Stimulated activated CD8-positive, alpha-beta memory T cell treated with anti-CD3 and anti-CD28 coated beads, Interleukin-4, amount 100 ng/mL, for 4 hours (primary cell): ENCODE measurements around the gene PRDX4.
"Not testable (repeated sequence)": the region's sequence is repeated elsewhere in the genome, so short reads cannot be mapped to it uniquely, and the experiment has no call there.

Source experiments
- DNase-seq, 2 donors: peaks; one replicate each; pipeline ENCODE4 v3.0.0-alpha.2; 2020; ENCODE audit warnings: low read depth in 2 of 2, low spot score in 1 of 2

PRDX4 gene

GRCh38 chrX:23670528-23670927, 3.2 kb downstream of the PRDX4 start:
- DNase-seq, result no peak

DNA sequence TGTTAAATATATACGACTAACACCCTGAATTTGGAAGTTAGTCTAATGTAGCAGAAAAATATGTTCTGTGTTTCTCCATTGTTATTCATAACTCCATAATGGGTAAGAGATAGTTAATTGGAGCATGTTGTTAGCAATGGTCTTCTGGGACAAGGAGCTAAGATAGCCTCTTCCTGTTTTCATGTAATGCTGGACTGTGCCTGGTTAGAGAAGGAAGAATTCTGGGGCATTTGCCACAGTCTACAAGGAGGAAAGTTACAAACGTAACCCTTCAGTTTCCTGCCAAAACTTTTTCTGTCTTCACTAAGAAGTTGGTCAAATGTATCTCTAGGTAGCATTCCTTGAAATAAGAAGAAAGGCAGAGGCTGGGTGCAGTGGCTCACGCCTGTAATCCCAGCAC, 5.8 kb downstream of the PRDX4 start:
- no peak for DNase-seq

- DNase-seq, result not testable (repeated sequence)
These were observed 9.2 kb downstream of the PRDX4 start for GRCh38 chrX:23676486-23676885.

GRCh38 chrX:23692166-23692565, 24.9 kb downstream of the PRDX4 start:
- DNase-seq, result no peak

- peak in 1 of 2 donors; percentile 4 for DNase-seq
These were observed 27.3 kb downstream of the PRDX4 start for GRCh38 chrX:23694606-23695005.

- DNase-seq, result peak in 1 of 2 donors; percentile 4
These were observed 32.4 kb downstream of the PRDX4 start for GRCh38 chrX:23699636-23700194.

GRCh38 chrX:23704673-23705206, 37.4 kb downstream of the PRDX4 start:
- DNase-seq, result no peak

GRCh38 chrX:23705235-23705634, 37.9 kb downstream of the PRDX4 start:
- DNase-seq, result no peak

GRCh38 chrX:23720117-23720677, 52.9 kb downstream of the PRDX4 start:
- no peak for DNase-seq

GRCh38 chrX:23726191-23726590, 58.9 kb downstream of the PRDX4 start:
- no peak for DNase-seq

DNA sequence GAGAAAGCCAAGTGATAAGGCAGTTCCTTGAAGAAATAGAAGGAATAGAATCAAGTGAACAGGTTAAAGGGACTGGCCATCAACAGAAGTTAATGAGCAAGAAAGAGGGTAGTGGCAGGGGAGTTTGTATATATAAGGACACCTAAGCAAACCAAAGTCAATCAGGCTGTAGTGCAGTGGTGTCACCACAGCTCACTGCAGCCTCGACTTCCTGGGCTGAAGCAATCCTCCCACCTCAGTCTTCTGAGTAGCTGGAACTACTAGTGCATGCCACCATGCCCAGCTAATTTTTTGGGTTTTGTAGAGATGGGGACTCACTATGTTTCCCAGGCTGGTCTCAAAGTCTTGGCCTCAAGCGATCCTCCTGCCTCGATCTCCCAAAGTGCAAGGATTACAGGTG, 59.9 kb downstream of the PRDX4 start:
- no peak for DNase-seq

GRCh38 chrX:23729214-23729613, 61.9 kb downstream of the PRDX4 start:
- DNase-seq, result no peak

- DNase-seq, result no peak
These were observed 64.7 kb downstream of the PRDX4 start for GRCh38 chrX:23731951-23732350.

- DNase-seq, result no peak
These were observed 65.4 kb downstream of the PRDX4 start for GRCh38 chrX:23732704-23733103.
